ENCODE data around the gene HSP90AA1.

Gene HSP90AA1

GRCh38 chr14:102094101-102094500 lies 7.3 kb upstream of the HSP90AA1 start:
- ChIA-PET POLR2A (no interaction called here), CTCF (interaction anchor here (3.3 kb wide), 1 partner anchor 11 kb away, joined by 16 read pairs; no protein-coding TSS in a partner anchor)
- DNase-seq (ENCODE audit: extremely low spot score) = no peak
- TF ChIP-seq CTCF (IDR thresholded peaks at IDR 0.05; ENCODE audit: control extremely low read depth, extremely low read depth, low read depth, missing control alignments) = no peak

- ChIA-PET CTCF (interaction anchor here (1.2 kb wide), 1 partner anchor 10 kb away, joined by 4 read pairs; no protein-coding TSS in a partner anchor), POLR2A (no interaction called here)
- TF ChIP-seq CTCF (IDR thresholded peaks at IDR 0.05; ENCODE audit: control extremely low read depth, extremely low read depth, low read depth, missing control alignments) = no peak
Observed at GRCh38 chr14:102092806-102093205, 6.0 kb upstream of the HSP90AA1 start.

GRCh38 chr14:102090713-102091112 lies 3.9 kb upstream of the HSP90AA1 start:
- ChIA-PET CTCF (interaction anchor here (1.0 to 2.3 kb wide), 8 partner anchors 8 to 223 kb away, joined by 3 to 10 read pairs (median 3); no protein-coding TSS in a partner anchor), POLR2A (no interaction called here)
- TF ChIP-seq CTCF (IDR thresholded peaks at IDR 0.05; ENCODE audit: control extremely low read depth, extremely low read depth, low read depth, missing control alignments) = no peak
- DNase-seq (ENCODE audit: extremely low spot score) = no peak

More at GRCh38 chr14:102092806-102093205, 6.0 kb upstream of the HSP90AA1 start:
- no peak for DNase-seq (ENCODE audit: extremely low spot score)

- ChIA-PET CTCF (interaction anchor here (1.4 to 2.7 kb wide), 7 partner anchors 7 to 224 kb away, joined by 3 to 16 read pairs (median 5); no protein-coding TSS in a partner anchor), POLR2A (no interaction called here)
- TF ChIP-seq CTCF (IDR thresholded peaks at IDR 0.05; ENCODE audit: control extremely low read depth, extremely low read depth, low read depth, missing control alignments) = no peak
- no peak for DNase-seq (ENCODE audit: extremely low spot score)
Observed at GRCh38 chr14:102089621-102090343, 2.9 kb upstream of the HSP90AA1 start.

GRCh38 chr14:102088012-102088792 lies 1.4 kb upstream of the HSP90AA1 start:
- ChIA-PET POLR2A (interaction anchor here (0.7 to 1.8 kb wide), 4 partner anchors 9 to 227 kb away, joined by 3 to 5 read pairs (median 4); no protein-coding TSS in a partner anchor), CTCF (interaction anchor here (0.8 to 2.7 kb wide), 7 partner anchors 9 to 226 kb away, joined by 3 to 16 read pairs (median 3); no protein-coding TSS in a partner anchor)
- no peak for TF ChIP-seq CTCF (IDR thresholded peaks at IDR 0.05; ENCODE audit: control extremely low read depth, extremely low read depth, low read depth, missing control alignments)
- peak; percentile 56 for DNase-seq (ENCODE audit: extremely low spot score)

GRCh38 chr14:102087762-102088011 lies 843 bp upstream of the HSP90AA1 start:
- TF ChIP-seq CTCF (IDR thresholded peaks at IDR 0.05; ENCODE audit: control extremely low read depth, extremely low read depth, low read depth, missing control alignments) = no peak
- ChIA-PET CTCF (interaction anchor here (0.8 to 2.7 kb wide), 5 partner anchors 9 to 227 kb away, joined by 3 to 16 read pairs (median 3); no protein-coding TSS in a partner anchor), POLR2A (interaction anchor here (0.7 to 1.8 kb wide), 3 partner anchors 9 to 227 kb away, joined by 4 to 5 read pairs (median 5); no protein-coding TSS in a partner anchor)
- DNase-seq (ENCODE audit: extremely low spot score) = no peak

Measured in GM10248 (cell line).